Measurements from ENCODE around the gene NOM1. TPM values are rescaled to one million over a fixed set of nuclear protein-coding genes. Genes with fewer than 3 reads are reported as not detected.
"Not testable (repeated sequence)": the region's sequence is repeated elsewhere in the genome, so short reads cannot be mapped to it uniquely, and the experiment has no call there.

NOM1 gene
- total RNA-seq, 1 donor from 2014 or later, result 22.6 TPM

- H3K4me3 Mint-ChIP-seq (ENCODE audit: unreplicated experiment), result no peak overlapping the region
- no peak overlapping the region for H3K27ac Mint-ChIP-seq (ENCODE audit: unreplicated experiment)
- H3K9me3 Mint-ChIP-seq (ENCODE audit: unreplicated experiment), result no peaks in the 10 kb centered on the region
- peaks cover 28% of the 10 kb centered on the region for H3K27me3 Mint-ChIP-seq (ENCODE audit: unreplicated experiment)
- no peak for TF ChIP-seq CTCF (IDR thresholded peaks at IDR 0.05)
- H3K36me3 Mint-ChIP-seq (ENCODE audit: unreplicated experiment), result no peaks in the 10 kb centered on the region
- H3K4me1 Mint-ChIP-seq (ENCODE audit: unreplicated experiment), result no peaks in the 10 kb centered on the region
- no peak for DNase-seq (ENCODE audit: extremely low spot score, unreplicated experiment)
Observed at GRCh38 chr7:156927571-156928405, 21.7 kb upstream of the NOM1 start.

GRCh38 chr7:156928406-156928747, 21.1 kb upstream of the NOM1 start:
- Mint-ChIP-seq H3K9me3 (ENCODE audit: unreplicated experiment) (no peaks in the 10 kb centered on the region), H3K27ac (ENCODE audit: unreplicated experiment) (no peak overlapping the region), H3K4me1 (ENCODE audit: unreplicated experiment) (no peaks in the 10 kb centered on the region), H3K36me3 (ENCODE audit: unreplicated experiment) (no peaks in the 10 kb centered on the region), H3K27me3 (ENCODE audit: unreplicated experiment) (peaks cover 28% of the 10 kb centered on the region), H3K4me3 (ENCODE audit: unreplicated experiment) (no peak overlapping the region)
- peak; percentile 65 for DNase-seq (ENCODE audit: extremely low spot score, unreplicated experiment)
- TF ChIP-seq CTCF (IDR thresholded peaks at IDR 0.05), result no peak

GRCh38 chr7:156929789-156930539, 19.5 kb upstream of the NOM1 start:
- H3K9me3 Mint-ChIP-seq (ENCODE audit: unreplicated experiment), result no peaks in the 10 kb centered on the region
- no peaks in the 10 kb centered on the region for H3K36me3 Mint-ChIP-seq (ENCODE audit: unreplicated experiment)
- no peak overlapping the region for H3K27ac Mint-ChIP-seq (ENCODE audit: unreplicated experiment)
- DNase-seq (ENCODE audit: extremely low spot score, unreplicated experiment), result no peak
- no peak overlapping the region for H3K4me3 Mint-ChIP-seq (ENCODE audit: unreplicated experiment)
- peaks cover 22% of the 10 kb centered on the region for H3K27me3 Mint-ChIP-seq (ENCODE audit: unreplicated experiment)
- no peaks in the 10 kb centered on the region for H3K4me1 Mint-ChIP-seq (ENCODE audit: unreplicated experiment)
- TF ChIP-seq CTCF (IDR thresholded peaks at IDR 0.05), result no peak

DNA sequence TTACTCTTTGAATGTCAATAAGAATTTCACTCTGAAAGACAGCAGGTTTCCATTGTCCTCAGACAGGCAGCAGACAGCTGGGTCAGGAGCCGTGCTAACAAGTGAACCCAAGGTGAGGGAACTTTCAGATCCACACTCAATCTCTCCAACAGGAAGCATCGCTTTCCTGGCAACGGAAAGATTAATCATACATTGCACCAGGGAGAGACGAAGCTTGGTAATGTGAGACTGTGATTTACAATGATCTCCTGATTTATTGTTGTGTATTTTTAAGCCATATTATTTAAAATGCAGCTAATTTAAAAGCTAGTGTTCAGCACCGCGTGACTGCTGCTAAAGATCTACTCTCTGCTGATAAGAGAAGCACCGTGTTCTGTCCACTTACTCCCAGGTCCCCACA, 17.5 kb upstream of the NOM1 start:
- Mint-ChIP-seq H3K27ac (ENCODE audit: unreplicated experiment) (no peak overlapping the region), H3K36me3 (ENCODE audit: unreplicated experiment) (no peaks in the 10 kb centered on the region), H3K4me3 (ENCODE audit: unreplicated experiment) (no peak overlapping the region), H3K4me1 (ENCODE audit: unreplicated experiment) (no peaks in the 10 kb centered on the region), H3K27me3 (ENCODE audit: unreplicated experiment) (peaks cover 22% of the 10 kb centered on the region), H3K9me3 (ENCODE audit: unreplicated experiment) (no peaks in the 10 kb centered on the region)
- TF ChIP-seq CTCF (IDR thresholded peaks at IDR 0.05), result no peak
- DNase-seq (ENCODE audit: extremely low spot score, unreplicated experiment), result no peak

DNA sequence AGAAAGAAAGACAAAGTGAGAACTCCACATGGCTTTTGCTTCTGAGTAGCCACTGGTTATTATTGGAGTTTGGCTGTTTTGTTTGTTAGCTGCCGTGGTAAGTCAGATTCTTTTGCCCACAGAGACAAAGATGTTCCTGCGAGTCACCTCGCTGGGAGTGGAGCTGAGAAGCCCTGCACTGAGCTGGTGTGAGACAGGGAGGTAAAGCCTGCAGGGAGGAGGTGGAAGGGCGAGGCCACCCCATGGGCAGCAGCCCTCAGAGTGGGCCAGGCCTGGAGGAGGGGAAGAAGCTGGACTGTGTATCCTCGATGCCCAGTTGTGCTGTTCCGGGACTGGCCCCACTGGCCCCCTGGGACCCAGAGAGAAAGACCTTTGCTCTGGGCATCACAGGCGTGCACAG, 14.3 kb upstream of the NOM1 start:
- no peak overlapping the region for H3K4me3 Mint-ChIP-seq (ENCODE audit: unreplicated experiment)
- peaks cover 14% of the 10 kb centered on the region for H3K27me3 Mint-ChIP-seq (ENCODE audit: unreplicated experiment)
- no peaks in the 10 kb centered on the region for H3K4me1 Mint-ChIP-seq (ENCODE audit: unreplicated experiment)
- no peaks in the 10 kb centered on the region for H3K9me3 Mint-ChIP-seq (ENCODE audit: unreplicated experiment)
- no peaks in the 10 kb centered on the region for H3K36me3 Mint-ChIP-seq (ENCODE audit: unreplicated experiment)
- TF ChIP-seq CTCF (IDR thresholded peaks at IDR 0.05), result no peak
- no peak overlapping the region for H3K27ac Mint-ChIP-seq (ENCODE audit: unreplicated experiment)
- no peak for DNase-seq (ENCODE audit: extremely low spot score, unreplicated experiment)

- not testable (repeated sequence) for H3K4me3 Mint-ChIP-seq (ENCODE audit: unreplicated experiment); H3K27ac Mint-ChIP-seq (ENCODE audit: unreplicated experiment); H3K4me1 Mint-ChIP-seq (ENCODE audit: unreplicated experiment)
Observed at GRCh38 chr7:156936766-156937165, 12.7 kb upstream of the NOM1 start.

More at GRCh38 chr7:156936766-156937165, 12.7 kb upstream of the NOM1 start:
- not testable (repeated sequence) for H3K27me3 Mint-ChIP-seq (ENCODE audit: unreplicated experiment); DNase-seq (ENCODE audit: extremely low spot score, unreplicated experiment); H3K36me3 Mint-ChIP-seq (ENCODE audit: unreplicated experiment); H3K9me3 Mint-ChIP-seq (ENCODE audit: unreplicated experiment)
